HG03342 (cell line): ENCODE data around the gene CHI3L1.

Source experiments
- ATAC-seq: cut with Tn5 transposase; IDR thresholded peaks from one replicate; pipeline ENCODE4 v1.9.1; 2021; ENCODE audit warnings: mild to moderate bottlenecking, moderate library complexity; ENCODE audit not compliant: unreplicated experiment

Gene CHI3L1

GRCh38 chr1:203206129-203206687 lies 19.7 kb upstream of the CHI3L1 start:
- ATAC-seq, result no peak

- ATAC-seq, result no peak
Measured at GRCh38 chr1:203204756-203205155, 18.3 kb upstream of the CHI3L1 start.

- ATAC-seq, result no peak
Measured at GRCh38 chr1:203202431-203203245, 16.1 kb upstream of the CHI3L1 start.

GRCh38 chr1:203201516-203202205 lies 15.2 kb upstream of the CHI3L1 start:
- no peak for ATAC-seq

- no peak for ATAC-seq
Measured at GRCh38 chr1:203200916-203201315, 14.4 kb upstream of the CHI3L1 start.

- no peak for ATAC-seq
Measured at GRCh38 chr1:203199816-203200571, 13.5 kb upstream of the CHI3L1 start.

- ATAC-seq, result no peak
Measured at GRCh38 chr1:203199481-203199815, 12.9 kb upstream of the CHI3L1 start.

GRCh38 chr1:203199002-203199401 lies 12.5 kb upstream of the CHI3L1 start:
- ATAC-seq, result no peak

GRCh38 chr1:203197625-203198024 lies 11.1 kb upstream of the CHI3L1 start:
- ATAC-seq, result no peak

- no peak for ATAC-seq
Measured at GRCh38 chr1:203196371-203196770, 9.9 kb upstream of the CHI3L1 start.

- ATAC-seq, result no peak
Measured at GRCh38 chr1:203190949-203191348, 4.4 kb upstream of the CHI3L1 start.

GRCh38 chr1:203189951-203190352 lies 3.4 kb upstream of the CHI3L1 start:
- ATAC-seq, result no peak

- no peak for ATAC-seq
Measured at GRCh38 chr1:203188686-203189232, 2.3 kb upstream of the CHI3L1 start.

GRCh38 chr1:203187689-203188264 lies 1.3 kb upstream of the CHI3L1 start:
- ATAC-seq, result no peak

GRCh38 chr1:203187304-203187685 lies 791 bp upstream of the CHI3L1 start:
- no peak for ATAC-seq

- ATAC-seq, result no peak
Measured at GRCh38 chr1:203186091-203186445, 436 bp downstream of the CHI3L1 start.

- ATAC-seq, result no peak
Measured at GRCh38 chr1:203185585-203185984, 919 bp downstream of the CHI3L1 start.

- ATAC-seq, result no peak
Measured at GRCh38 chr1:203185061-203185461, 1.4 kb downstream of the CHI3L1 start.

- no peak for ATAC-seq
Measured at GRCh38 chr1:203184467-203184866, 2.0 kb downstream of the CHI3L1 start.

GRCh38 chr1:203183828-203184227 lies 2.7 kb downstream of the CHI3L1 start:
- no peak for ATAC-seq

- no peak for ATAC-seq
Measured at GRCh38 chr1:203182387-203182953, 4.0 kb downstream of the CHI3L1 start.
